ENCODE measurements around the gene CT47A1.
"Not testable (repeated sequence)": the region's sequence is repeated elsewhere in the genome, so short reads cannot be mapped to it uniquely, and the experiment has no call there.

Gene CT47A1

GRCh38 chrX:121010218-121010617 lies 24.7 kb upstream of the CT47A1 start:
- H3K27ac ChIP-seq: no peak overlapping the region
- DNase-seq (ENCODE audit: low spot score): no peak
- no peak for TF ChIP-seq CTCF (conservative IDR thresholded peaks at IDR 0.05; ENCODE audit: low read depth)
- CTCF ChIA-PET: no interaction called here
- POLR2A ChIA-PET (ENCODE audit: low non-redundant PET): no interaction called here

- ChIA-PET POLR2A (ENCODE audit: low non-redundant PET) (no interaction called here), CTCF (no interaction called here)
- TF ChIP-seq CTCF (conservative IDR thresholded peaks at IDR 0.05; ENCODE audit: low read depth): no peak
- no peak for DNase-seq (ENCODE audit: low spot score)
- no peak overlapping the region for H3K27ac ChIP-seq
Observed at GRCh38 chrX:121009764-121010163, 24.2 kb upstream of the CT47A1 start.

GRCh38 chrX:121008920-121009319 lies 23.4 kb upstream of the CT47A1 start:
- no peak for DNase-seq (ENCODE audit: low spot score)
- H3K27ac ChIP-seq: no peak overlapping the region
- no peak for TF ChIP-seq CTCF (conservative IDR thresholded peaks at IDR 0.05; ENCODE audit: low read depth)
- CTCF ChIA-PET: no interaction called here
- POLR2A ChIA-PET (ENCODE audit: low non-redundant PET): no interaction called here

- CTCF ChIA-PET: interaction anchor here (0.6 kb wide), 1 partner anchor 50 kb away, joined by 7 read pairs; no protein-coding TSS in a partner anchor
- POLR2A ChIA-PET (ENCODE audit: low non-redundant PET): no interaction called here
- no peak for TF ChIP-seq CTCF (conservative IDR thresholded peaks at IDR 0.05; ENCODE audit: low read depth)
- H3K27ac ChIP-seq: no peak overlapping the region
- DNase-seq (ENCODE audit: low spot score): peak; percentile 8
Observed at GRCh38 chrX:121000589-121000988, 15.0 kb upstream of the CT47A1 start.

GRCh38 chrX:120999413-120999812 lies 13.9 kb upstream of the CT47A1 start:
- no peak for DNase-seq (ENCODE audit: low spot score)
- ChIA-PET CTCF (no interaction called here), POLR2A (ENCODE audit: low non-redundant PET) (no interaction called here)

GRCh38 chrX:120956500-120956899 lies 29.1 kb downstream of the CT47A1 start, which contains the start of gene CT47A7:
Gene CT47A7, minus strand, starts transcription at chrX:120956600. Its CDS starts 255 bp downstream, at chrX:120956345.
- H3K27ac ChIP-seq; POLR2A ChIA-PET (ENCODE audit: low non-redundant PET); DNase-seq (ENCODE audit: low spot score); CTCF ChIA-PET: not testable (repeated sequence)

More at GRCh38 chrX:120999413-120999812, 13.9 kb upstream of the CT47A1 start:
- TF ChIP-seq CTCF (conservative IDR thresholded peaks at IDR 0.05; ENCODE audit: low read depth): no peak
- H3K27ac ChIP-seq: no peak overlapping the region

Measured in RWPE1 (cell line).